SU-DHL-6 (cell line): Measurements from ENCODE around the gene LURAP1L.

ENCODE experiments used
- H2AFZ ChIP-seq: fragments of 200-600 bp; sonication (generic); 2 replicates; pipeline ENCODE4 v1.6.1; 2014; ENCODE audit warnings: low read depth, mild to moderate bottlenecking, moderate library complexity, mixed read lengths, antibody characterized with exemption, low read length; ENCODE audit not compliant: severe bottlenecking
- H3F3A ChIP-seq: fragments of 200-600 bp; shearing (Covaris generic); 2 replicates; pipeline ENCODE4 v1.6.0; 2016; ENCODE audit warnings: antibody characterized with exemption, mild to moderate bottlenecking; ENCODE audit not compliant: insufficient read depth
- H3K27ac ChIP-seq: fragments of 200-600 bp; sonication (generic); 2 replicates; pipeline ENCODE4 v1.5.1; 2016; ENCODE audit warnings: low read depth, mild to moderate bottlenecking, low read length, moderate library complexity, mixed read lengths
- H3K27me3 ChIP-seq: fragments of 200-600 bp; sonication (generic), shearing (Covaris generic); 2 replicates; pipeline ENCODE4 v1.6.0; 2014; ENCODE audit warnings: mild to moderate bottlenecking, low read length
- H3K36me3 ChIP-seq: fragments of 200-600 bp; sonication (generic); 2 replicates; pipeline ENCODE4 v1.6.1; 2014; ENCODE audit warnings: mild to moderate bottlenecking, low read length, mixed read lengths
- H3K4me2 ChIP-seq: fragments of 300-600, 200-600 bp; shearing (Covaris generic), sonication (generic); 2 replicates; pipeline ENCODE4 v1.6.0; 2014; ENCODE audit warnings: low read length, low read depth, mild to moderate bottlenecking; ENCODE audit not compliant: poor library complexity, severe bottlenecking
- H3K4me3 ChIP-seq: fragments of 200-600 bp; sonication (generic); 2 replicates; pipeline ENCODE4 v1.5.1; 2014; ENCODE audit warnings: antibody characterized with exemption, low read length, mild to moderate bottlenecking, mixed read lengths; ENCODE audit not compliant: insufficient read depth, poor library complexity, severe bottlenecking
- H3K79me2 ChIP-seq: fragments of 200-600 bp; sonication (generic); 2 replicates; pipeline ENCODE4 v1.6.1; 2014; ENCODE audit warnings: mild to moderate bottlenecking, low read length, moderate library complexity; ENCODE audit not compliant: insufficient read depth
- H3K9ac ChIP-seq: fragments of 200-600 bp; sonication (generic); 2 replicates; pipeline ENCODE4 v1.7.0; 2014; ENCODE audit warnings: mild to moderate bottlenecking, low read length
- H3K9me2 ChIP-seq: fragments of 200-600 bp; sonication (generic); replicated peaks from 2 replicates; pipeline ENCODE4 v1.6.1; 2014; ENCODE audit warnings: low read length; ENCODE audit not compliant: insufficient read depth
- H3K9me3 ChIP-seq: fragments of 200-600 bp; sonication (generic); 2 replicates; pipeline ENCODE4 v1.6.1; 2014; ENCODE audit warnings: low read length, mixed read lengths; ENCODE audit not compliant: insufficient read depth
- H4K20me1 ChIP-seq: fragments of 200-600 bp; sonication (generic); 2 replicates; pipeline ENCODE4 v1.6.1; 2014; ENCODE audit warnings: low read depth, mild to moderate bottlenecking, antibody characterized with exemption, low read length, moderate library complexity, mixed read lengths
- CTCF ChIP-seq: fragments of 200-600 bp; sonication (generic); IDR thresholded peaks from one replicate; pipeline ENCODE4 v1.5.1; 2017; ENCODE audit warnings: antibody characterized with exemption, mild to moderate bottlenecking, low read length, moderate library complexity; ENCODE audit not compliant: insufficient read depth, poor library complexity, severe bottlenecking
- EZH2phosphoT487 ChIP-seq: fragments of 200-600 bp; sonication (generic), shearing (Covaris generic); conservative IDR thresholded peaks from 2 replicates; pipeline ENCODE4 v1.6.1; 2018; ENCODE audit warnings: mild to moderate bottlenecking, antibody characterized with exemption, low read length, moderate library complexity, mixed read lengths

Gene LURAP1L

DNA sequence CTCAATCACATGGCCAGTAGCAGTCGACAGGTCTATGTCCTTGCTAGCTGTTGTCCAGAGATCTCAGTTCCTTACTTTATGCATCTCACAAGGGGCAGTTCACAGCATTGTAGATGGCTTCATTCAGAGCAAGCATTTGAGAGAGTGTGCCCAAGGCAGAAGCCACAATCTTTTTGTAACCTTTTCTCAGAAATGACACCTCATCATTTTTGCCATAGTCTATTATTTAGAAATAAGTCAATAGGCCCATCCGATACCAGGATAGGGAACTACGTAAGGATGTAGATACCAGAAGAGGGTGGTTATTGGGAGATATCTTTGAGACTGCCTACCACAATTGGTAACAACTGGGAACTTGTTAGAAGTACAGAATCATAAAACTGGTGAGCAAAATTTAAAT, 37.1 kb downstream of the LURAP1L start:
- H3K4me3 ChIP-seq: no peak overlapping the region
- TF ChIP-seq CTCF (no peak), EZH2phosphoT487 (no peak)
- H3K4me2 ChIP-seq: no peak overlapping the region
- H3K27ac ChIP-seq: no peak overlapping the region
- no peaks in the 10 kb centered on the region for H3K27me3 ChIP-seq
- no peak overlapping the region for H3K9ac ChIP-seq
- H3K36me3 ChIP-seq: no peaks in the 10 kb centered on the region
- H3F3A ChIP-seq: no peaks in the 10 kb centered on the region
- no peaks in the 10 kb centered on the region for H3K9me2 ChIP-seq
- no peaks in the 10 kb centered on the region for H3K9me3 ChIP-seq
- H2AFZ ChIP-seq: no peak overlapping the region
- H4K20me1 ChIP-seq: no peaks in the 10 kb centered on the region
- no peaks in the 10 kb centered on the region for H3K79me2 ChIP-seq

GRCh38 chr9:12812710-12813109, 37.9 kb downstream of the LURAP1L start:
- Histone ChIP-seq H3K4me2 (no peak overlapping the region), H3K27ac (no peak overlapping the region)
- TF ChIP-seq CTCF (no peak), EZH2phosphoT487 (no peak)

GRCh38 chr9:12813533-12813932, 38.7 kb downstream of the LURAP1L start:
- TF ChIP-seq CTCF: no peak
- TF ChIP-seq EZH2phosphoT487: no peak
- Histone ChIP-seq H4K20me1 (no peaks in the 10 kb centered on the region), H3F3A (no peaks in the 10 kb centered on the region), H3K9me3 (no peaks in the 10 kb centered on the region), H3K79me2 (no peaks in the 10 kb centered on the region), H2AFZ (no peak overlapping the region), H3K27me3 (no peaks in the 10 kb centered on the region), H3K9ac (no peak overlapping the region), H3K27ac (no peak overlapping the region), H3K36me3 (no peaks in the 10 kb centered on the region), H3K9me2 (no peaks in the 10 kb centered on the region), H3K4me3 (no peak overlapping the region), H3K4me2 (no peak overlapping the region)

More at GRCh38 chr9:12812710-12813109, 37.9 kb downstream of the LURAP1L start:
- Histone ChIP-seq H3K9ac (no peak overlapping the region), H3F3A (no peaks in the 10 kb centered on the region), H3K9me3 (no peaks in the 10 kb centered on the region), H3K4me3 (no peak overlapping the region), H3K9me2 (no peaks in the 10 kb centered on the region), H4K20me1 (no peaks in the 10 kb centered on the region), H3K27me3 (no peaks in the 10 kb centered on the region), H2AFZ (no peak overlapping the region), H3K79me2 (no peaks in the 10 kb centered on the region), H3K36me3 (no peaks in the 10 kb centered on the region)
